Activated CD4-positive, alpha-beta T cell treated with anti-CD3 and anti-CD28 coated beads, Interleukin-2, amount 50 U/mL, for 1 hour (primary cell): Measurements from ENCODE around the gene ARID5B.

Experiments used
- DNase-seq: peaks from one replicate; pipeline ENCODE4 v3.0.0-alpha.2; 2020

The ARID5B gene

DNA sequence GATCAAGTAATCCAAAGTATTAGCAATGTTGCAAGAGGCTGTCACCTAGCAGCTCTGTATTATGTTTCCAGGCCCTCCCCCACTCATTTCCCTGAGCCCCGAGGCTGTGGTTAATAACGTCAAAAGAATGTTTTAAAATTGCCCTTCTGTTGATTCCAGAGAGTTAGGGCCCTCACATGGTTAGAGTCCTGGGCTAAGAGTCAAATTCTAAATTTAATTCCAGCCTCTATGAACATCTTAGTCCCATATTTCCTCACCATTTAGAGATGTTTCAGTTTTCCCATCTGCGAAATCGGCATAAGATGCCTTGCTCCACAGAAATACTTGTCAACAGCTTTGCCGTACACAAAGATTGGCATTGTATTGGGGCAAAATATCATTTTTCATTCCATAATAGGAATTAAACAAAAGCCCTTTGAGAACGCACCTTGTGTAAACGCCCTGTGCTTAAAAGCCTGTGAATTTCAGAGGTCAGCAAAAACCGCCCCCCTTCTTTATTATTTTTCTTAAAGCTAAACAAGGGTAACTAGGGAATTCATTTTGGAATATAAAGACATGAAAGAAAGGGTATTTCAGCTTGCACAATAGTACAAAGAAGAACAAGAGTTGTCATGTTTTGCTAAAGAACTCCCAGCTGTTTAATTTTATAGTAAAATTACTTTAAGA is 135.8 kb downstream of the ARID5B start:
- DNase-seq, result no peak

DNA sequence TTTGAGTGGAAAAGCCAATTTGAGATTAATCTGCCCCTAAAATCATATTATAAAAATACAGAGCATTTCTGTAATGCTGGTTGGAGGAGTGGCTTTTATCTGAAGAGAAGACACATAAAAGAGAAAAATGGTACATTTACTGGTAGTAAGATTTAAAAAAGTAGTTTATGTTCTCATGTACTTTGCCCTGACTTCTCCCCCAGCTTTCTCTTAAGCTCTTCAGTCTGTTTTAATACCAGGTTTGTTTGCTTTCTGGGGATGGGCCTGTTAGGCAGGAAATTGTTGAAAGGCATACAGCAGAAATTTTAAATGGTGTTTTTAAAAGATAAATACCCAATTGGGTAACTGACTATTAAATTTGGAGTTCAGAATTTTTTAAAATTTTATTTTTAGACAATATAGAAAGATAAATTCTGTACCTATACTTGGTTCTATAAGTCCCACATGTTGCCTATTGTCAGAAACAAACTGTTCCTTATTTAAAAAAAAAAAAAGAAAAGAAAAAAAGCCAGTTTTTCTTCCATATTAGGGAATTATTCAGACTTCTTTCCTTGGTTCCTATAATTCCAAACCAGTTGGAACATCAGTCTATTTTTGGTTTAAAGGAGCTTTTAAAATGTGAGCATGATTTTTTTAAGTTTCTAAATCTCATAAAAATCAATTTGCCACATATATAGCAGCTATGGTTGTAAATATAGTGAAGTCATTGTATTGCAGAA is 136.6 kb downstream of the ARID5B start:
- DNase-seq, result no peak

DNA sequence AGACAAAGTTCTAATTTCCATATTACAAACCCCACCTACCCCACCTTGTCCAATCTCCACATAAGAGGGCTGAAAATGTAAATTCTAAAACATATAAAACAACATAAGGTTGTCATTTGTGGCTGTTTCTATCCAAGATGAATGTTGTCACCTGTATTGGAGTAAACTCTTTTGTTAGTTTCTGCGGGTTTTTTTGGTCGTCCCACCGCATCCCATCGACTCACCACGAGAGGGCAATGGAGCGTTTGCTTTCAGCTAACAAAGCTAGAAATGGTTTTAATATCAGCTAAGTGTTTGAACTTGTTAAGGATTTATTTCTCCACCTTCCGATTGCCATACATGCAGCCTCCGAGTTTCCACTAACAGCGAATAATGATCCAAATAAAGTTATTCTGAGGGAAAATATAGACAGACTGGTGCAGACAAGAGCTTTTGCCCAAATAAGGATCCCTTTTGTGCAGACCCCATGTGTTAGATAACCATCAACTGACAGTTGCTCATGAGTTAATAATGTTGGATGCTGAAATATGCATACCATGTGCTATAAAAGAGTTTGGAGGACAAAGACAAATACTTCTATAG is 137.2 kb downstream of the ARID5B start:
- DNase-seq, result peak; percentile 77

DNA sequence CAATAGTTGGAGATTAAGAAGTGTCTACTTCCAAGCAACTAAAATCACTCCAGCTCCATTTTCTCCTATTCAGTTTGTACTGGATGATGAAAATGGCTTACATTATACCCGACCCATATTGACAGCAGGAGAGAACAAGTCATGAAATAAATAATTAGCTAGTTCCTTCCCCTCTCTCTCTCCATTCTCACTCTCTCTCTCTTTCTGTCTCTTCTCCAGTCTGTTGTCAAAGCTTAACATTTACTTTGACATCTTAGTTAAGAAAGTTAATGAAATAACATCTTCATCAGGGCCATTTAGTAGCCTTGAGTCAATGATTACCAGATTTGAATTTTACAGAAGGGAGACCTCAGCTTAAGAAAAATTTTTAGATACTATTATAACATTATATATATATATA is 138.5 kb downstream of the ARID5B start:
- no peak for DNase-seq

DNA sequence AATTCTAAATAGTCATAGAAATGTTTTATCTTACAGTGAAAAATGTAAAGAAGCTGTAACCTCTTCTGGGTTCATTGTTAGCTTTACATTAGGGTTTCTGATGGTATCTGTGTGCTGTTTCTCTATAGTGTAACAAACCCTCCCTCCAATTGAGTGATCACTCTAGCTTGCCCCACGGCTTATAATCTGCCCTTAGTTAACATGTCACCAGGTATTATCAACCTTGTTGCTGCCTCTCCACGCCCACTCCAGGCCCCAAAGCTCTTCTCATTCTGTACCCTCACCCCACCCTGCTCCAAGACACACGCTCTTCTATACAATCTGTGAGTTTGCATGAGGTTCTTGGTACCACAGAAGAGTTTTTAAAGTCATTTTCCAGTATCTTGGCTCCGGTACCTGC is 139.4 kb downstream of the ARID5B start:
- DNase-seq, result no peak

DNA sequence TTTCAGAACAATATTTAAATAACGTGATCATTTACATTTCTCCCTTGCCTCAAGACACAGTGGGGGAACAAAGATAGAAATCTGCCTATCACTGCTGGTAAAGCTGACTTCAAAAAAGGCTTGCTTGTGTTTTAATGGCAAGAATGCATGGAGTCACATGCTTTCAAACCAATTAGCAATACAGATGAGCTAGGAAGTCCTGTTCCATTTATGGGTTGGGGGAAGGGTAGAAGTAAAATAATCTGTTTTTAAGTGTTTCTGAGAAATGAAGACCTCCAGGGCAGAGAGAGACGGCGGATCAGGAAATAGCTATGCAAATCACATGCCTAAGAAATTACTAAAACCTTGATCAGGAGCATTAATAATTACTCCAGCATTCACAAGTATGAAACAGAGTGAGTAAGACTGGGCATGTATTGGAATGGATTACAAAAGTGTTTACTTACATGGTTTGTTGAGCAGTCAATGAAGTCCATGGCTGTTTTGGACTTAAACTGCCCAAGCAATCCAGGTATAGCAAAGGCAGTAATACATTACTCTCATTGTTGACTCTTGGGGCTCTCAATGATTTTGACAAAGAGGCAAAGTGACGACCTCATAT is 142.0 kb downstream of the ARID5B start:
- DNase-seq, result no peak

DNA sequence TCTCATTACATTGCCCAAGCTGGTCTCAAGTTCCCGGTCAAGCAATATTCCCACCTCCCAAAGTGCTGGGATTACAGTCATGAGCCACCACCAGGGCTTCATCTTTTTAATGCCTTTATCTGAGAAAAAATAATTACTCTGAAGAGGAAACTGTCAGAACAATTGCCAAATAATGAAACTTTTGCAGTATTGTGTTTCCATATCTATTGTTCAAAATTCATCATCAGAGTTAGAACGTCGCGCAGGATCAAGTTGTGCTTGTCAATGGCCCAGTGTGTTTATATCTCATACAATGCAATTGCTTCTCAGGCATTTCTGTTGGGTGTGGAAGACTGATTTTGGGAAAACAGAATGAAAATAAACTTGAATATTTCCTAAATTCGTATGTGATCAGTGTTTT is 143.1 kb downstream of the ARID5B start:
- DNase-seq, result no peak

DNA sequence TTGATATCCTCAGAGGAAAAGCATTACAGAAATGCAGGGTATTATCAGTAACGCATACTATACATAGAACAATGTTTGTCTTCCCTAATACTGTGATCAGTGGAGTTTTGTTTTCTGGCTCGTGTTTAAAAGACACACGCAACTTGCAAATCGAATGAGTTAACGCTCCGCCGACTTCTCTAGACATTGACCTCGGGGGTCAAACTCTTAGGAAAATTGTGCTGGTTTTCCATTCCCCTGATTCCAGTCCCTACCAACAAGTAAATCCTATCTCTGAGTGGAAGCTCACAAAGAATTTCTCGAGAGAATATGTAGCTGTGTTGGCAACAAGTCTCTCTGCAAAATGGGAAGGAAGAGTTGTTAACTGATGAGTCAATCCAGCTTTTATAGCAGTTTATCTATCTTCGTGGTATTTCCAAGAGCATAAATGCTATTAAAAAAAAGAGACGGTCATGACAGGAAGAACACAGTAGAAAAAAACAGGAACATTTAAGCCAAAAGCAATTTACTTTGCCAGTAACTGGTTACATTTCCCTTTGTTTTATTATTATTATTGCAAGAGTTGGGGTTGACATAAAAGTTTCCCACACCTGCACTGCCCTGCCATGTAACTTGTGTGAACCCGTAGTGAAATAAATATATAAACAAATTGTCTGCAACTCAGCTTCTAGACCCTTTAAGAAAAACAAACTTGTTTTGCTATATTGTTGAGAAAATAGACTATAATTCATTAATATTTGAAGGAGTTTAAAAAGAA is 144.4 kb downstream of the ARID5B start:
- DNase-seq, result no peak

DNA sequence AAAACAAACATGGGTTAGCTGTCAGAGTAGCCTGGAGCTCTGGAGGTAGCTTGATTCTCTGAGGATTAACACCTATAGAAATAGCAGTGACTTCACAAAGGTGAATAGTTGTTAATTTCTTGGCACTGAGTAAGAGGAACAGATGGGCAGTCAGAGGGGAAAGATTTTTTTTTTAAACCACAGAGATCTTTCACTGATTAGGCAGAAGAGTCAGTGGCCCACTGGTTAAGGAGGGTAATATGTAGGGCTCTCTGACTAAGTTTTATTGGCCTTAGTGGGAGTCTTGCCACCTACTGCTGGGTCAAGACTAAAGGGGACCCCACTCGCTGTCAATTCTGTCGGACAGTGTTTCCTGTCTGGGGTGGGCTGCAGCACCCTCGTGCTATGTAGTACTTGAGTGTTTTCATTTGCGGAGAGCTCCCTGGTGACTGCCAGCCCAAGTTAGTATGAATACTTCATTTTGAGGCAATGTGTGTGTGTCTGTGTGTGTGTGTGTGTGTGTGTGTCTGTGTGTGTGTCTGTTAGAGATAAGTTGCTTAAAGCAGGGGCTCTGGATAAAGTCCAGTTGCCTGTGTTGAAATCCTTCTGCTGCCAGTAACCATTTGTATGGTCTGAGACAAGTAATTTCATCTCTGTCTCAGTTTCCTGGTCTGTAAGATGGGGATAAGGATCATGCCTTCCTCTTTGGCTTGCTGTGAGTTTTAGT is 145.2 kb downstream of the ARID5B start:
- DNase-seq, result peak; percentile 12

DNA sequence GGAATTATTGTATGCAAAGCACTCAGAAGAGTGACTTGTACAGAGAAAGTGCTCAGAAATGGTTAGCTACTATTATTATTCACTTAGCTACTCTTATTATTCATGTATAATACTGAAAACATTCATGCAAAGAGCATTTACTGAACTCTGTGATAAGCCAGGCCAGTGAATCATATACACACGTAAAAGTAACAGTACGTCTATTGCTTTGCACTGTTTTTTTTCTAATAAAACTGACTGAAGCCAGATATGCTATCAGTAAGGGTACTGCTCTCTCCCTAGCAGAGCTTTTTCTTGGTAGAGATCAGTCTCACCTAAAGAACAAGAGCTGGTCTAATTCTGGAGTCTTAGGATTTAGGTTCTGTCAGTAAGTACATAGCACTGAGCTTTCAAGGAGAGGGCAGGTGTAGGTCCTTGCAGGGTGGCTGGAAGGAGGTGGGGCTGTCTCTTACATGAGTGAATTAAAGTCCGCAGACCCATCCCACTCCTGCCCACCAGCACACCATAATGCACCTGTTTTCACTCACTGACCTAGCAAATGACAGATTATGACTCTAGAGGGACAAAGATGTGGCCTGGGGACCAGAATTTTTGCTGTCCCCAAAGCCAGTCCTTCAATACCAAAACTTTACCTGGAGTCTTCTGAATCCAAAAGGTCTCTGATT is 145.9 kb downstream of the ARID5B start:
- DNase-seq, result no peak

DNA sequence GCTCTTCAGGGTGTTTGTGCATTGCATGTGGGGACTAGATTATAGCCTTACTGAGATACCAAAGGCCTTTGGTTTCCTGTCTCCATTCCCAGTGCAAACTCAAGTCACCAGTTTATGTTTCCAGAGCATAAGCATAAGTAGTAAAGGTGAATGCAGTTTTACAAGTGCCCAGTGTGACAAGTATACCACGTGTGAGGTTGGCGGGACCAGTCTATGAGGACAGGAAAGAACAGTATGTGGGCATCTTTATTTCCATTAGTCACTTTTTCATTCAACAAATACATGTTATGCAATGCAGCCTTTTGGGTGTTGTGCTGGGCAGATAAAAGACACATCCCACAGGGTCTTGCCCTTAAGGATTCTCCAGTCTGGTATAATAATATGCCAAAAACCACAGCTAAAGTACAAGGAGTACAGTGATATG is 146.5 kb downstream of the ARID5B start:
- DNase-seq, result peak; percentile 37

DNA sequence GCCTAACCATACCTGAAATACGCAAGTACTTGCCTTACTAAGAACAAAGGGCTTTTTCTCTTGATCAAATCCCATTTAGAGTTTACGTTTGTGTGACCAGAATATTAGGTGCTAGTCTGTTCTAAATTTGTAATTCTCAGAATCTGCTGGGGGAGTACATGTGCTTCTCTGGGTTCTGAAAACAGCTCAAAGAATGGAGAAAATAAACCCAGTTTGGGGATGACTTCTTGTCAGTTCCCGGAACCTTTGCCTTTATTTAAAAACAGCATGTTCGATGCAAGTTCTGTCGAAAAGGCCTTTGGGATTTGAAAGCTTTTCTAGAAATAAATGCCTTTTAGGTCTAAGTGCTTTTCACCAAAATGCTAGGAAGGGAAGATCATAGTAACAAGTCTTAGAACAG is 147.0 kb downstream of the ARID5B start:
- no peak for DNase-seq

DNA sequence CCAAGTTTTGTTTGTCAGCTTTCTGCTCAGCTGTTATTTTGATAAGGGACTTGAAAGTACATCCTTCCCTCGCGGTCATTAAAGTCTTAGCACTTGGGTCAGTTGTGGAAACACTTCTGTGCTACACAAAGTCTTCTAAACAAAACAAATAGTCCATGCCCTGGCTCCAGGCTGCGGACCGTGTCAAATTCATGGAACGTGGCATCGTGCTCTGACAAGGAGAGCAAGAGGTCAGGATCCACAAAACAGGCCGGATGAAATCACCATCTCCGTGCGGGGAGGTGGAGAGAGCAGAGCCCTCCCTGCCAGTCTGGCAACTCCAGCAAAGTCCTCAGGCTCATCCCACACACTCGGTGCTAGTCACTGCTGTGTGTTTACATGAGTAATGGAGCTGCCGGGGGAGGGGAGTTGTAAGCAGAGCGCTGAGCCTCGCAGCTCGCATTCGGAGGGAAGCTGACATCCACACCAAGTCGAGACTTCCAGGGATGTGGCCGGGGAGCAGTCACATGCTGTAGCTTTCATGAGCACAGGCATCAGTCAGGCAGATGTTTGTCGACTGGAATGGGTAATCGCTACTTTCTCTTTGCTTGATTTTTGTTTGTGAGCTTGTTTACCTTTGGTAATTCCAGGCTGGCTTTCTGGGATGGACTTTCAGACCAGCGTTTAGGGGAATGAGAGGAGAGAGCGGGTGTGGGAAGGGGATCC is 147.6 kb downstream of the ARID5B start:
- DNase-seq, result peak; percentile 64

DNA sequence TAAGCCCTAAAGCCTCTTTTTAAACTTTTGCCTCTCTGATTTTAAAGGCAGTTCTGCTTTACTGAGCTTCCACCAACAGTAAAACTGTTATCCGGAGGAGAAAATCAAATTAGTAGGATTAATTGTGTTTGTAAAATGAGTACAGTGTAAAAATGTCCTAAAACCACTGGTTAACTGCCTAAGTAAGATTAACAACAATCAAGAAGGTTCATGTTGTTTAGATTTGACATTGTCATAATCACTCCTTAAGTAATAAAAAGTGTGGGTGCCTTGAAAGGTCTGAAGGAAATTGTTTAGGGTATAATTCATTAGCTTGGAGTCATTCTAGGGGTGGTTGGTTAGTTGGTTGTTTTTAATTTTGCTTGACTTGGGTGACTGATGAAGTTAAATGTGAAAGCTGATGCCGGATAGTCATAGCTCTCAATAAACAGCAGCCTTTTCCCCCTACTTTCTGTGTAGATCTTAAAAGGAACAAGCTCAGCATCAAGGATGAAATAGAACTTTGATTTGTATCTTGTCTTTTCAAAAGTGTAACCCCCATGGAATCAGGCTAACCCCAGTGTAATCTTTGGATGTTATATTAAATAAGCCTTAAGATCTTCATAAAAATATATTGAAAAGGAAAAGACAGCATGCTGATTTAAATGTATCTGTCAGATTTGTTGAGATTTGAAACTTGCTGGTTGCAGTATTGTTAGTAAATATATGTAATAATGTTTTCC is 148.3 kb downstream of the ARID5B start:
- no peak for DNase-seq

DNA sequence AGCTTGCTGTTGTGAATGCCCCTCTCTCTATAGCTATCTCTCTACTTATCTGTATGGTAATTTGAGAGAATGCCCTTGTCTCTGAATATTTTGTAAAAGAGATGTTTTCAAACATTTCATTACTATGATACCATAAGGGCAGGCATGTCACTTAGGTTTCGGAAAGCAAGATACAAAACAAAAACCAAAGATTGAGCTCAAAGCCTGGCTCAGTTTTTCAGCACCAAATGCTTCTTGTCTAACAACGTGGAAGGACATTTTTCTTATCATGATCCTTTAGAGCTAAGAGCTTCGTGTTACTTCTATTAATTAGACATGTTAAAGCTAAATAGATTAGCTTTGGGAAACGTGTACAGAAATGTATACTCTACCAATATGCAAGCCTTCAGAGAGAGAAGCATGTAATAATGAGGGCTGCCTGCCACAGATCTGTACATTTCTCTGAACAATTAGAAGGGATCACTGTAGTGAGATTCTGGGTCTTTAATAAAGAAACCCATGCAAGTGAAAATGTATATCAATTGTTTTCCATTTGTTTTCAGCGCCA is 148.9 kb downstream of the ARID5B start:
- no peak for DNase-seq

DNA sequence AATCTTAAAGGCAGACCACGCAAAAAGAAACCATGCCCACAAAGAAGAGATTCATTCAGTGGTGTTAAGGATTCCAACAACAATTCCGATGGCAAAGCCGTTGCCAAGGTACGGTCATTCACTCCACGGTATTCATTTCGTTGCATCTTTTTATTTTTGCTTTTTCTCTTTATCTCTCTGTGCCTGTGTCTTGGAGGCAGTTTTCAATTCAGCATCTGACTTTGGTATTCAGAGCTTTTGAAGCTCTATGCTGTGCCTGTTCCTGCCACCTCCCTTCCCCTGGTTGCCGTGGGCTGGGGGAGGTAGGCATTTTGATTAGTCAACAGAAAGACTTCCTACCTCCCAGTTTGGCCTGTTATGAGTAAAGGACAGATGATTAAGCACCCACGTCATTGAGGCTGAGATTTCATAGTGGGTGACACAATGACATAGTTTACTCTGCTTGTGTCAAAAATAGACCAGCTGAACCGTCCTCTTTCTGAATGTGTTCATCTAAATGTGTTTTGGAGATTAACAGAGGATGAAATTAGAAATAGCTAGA is 149.5 kb downstream of the ARID5B start:
- DNase-seq, result peak; percentile 71

DNA sequence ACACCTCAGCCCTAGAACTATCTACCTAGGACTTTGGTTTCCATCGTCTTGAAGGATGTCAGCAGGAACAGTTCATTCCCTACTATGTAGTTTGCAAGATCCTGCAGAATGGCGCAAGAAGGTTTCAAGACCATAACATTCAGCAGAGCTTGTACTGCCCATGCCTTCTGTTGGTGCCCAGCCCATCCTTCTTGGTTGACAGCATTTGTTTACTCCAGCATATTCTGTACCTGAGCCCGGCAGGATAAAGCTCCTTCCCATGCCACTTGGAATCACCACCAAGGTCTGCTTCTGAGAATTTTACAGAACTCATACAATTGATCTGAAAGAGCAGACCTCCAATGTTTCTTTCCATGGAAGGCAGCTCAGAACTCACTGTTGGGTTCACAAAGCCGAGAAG is 150.8 kb downstream of the ARID5B start:
- DNase-seq, result no peak

DNA sequence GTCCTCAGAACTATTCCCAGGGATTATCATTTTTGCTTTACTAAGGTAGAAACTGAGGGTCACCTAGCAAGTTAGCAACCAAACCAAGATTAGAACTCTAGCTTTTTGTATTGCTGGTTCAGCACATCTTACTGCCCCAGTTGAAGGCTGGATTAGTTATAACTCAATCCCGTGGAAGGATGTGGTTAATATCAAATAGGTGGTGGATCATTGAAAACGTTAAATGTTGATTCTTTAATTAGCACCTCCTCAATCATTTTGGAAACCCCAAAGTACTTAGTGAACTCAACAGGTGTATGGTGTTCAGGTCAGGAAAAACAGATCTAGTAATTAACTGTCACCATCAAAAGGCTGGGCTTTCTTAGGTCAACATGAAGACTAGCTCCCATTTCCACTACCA is 152.4 kb downstream of the ARID5B start:
- no peak for DNase-seq

DNA sequence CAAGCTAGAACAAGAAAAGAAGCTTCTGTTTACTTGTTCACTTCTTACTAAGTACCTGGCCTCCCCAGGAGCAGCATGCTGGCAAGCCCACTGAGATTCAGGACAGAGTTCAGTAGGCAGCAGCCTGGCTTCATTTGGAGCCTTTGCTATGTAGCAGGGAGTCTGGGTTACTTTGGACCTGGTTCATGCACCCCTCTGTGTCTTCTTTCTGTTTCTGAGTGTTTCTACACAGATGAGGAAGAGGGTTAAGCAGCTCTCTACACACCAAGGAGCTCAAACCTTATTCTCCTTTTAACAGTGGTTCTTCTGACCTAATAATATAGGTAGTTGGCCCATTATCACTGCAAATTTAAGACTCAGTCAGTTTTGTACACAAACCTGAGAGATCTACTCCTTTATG is 152.9 kb downstream of the ARID5B start:
- no peak for DNase-seq

DNA sequence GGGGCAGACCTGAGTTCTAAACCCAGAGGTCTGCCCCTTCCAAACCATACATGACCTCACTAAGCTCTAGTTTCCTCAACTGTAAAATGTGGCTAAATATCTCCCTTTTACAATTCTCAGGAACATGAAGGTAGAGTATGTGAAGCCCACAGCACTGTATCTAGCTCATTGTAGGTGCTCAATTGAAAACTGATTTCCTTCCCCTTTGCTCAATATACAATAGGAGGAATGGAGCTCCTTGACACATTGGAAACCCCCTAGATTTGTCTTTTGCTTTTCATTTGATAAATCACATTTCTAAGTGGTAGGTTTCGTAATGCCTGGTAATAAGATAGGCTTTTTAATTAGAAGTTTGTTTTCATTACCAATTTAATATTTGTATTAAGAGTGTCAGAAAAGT is 153.3 kb downstream of the ARID5B start:
- DNase-seq, result no peak
